HCT116 (cell line): ENCODE results near the gene KCNIP4. TPM values are rescaled to one million over a fixed set of nuclear protein-coding genes. Genes with fewer than 3 reads are reported as not detected.

Experiments
- ATAC-seq: fragments of 200-7000 bp; cut with Tn5 transposase; 2 replicates; pipeline ENCODE4 v1.9.1; 2020; ENCODE audit warnings: mild to moderate bottlenecking, moderate library complexity
- BruUV-seq: library from RNA; stranded (reverse); fragments of 400-500 nt; replicated peaks from 2 replicates; lab custom pipeline; 2021; lab: Mats Ljungman, UMichigan
- CTCF ChIA-PET: fragments of 300-600 bp; sonication (Branson Sonifier 250); formaldehyde crosslinking; loops from one replicate; lab custom pipeline; 2021; ENCODE audit warnings: antibody characterized with exemption; lab: Charles Lee
- POLR2A ChIA-PET: fragments of 300-600, 350-600 bp; sonication (Branson Sonifier 250); formaldehyde crosslinking; loops from one replicate; lab custom pipeline; 2021; ENCODE audit warnings: antibody characterized with exemption; lab: Charles Lee
- RAD21 ChIA-PET, 2 experiments: fragments of 300-600 bp; sonication (Branson Sonifier 250); formaldehyde crosslinking; loops; one replicate each; lab custom pipeline; 2023; ENCODE audit warnings: low total read pairs in 2 of 2; ENCODE audit not compliant: uncharacterized antibody in 2 of 2, unreplicated experiment in 2 of 2, low non-redundant PET in 1 of 2; lab: Charles Lee
- DNase-seq: peaks from one replicate; pipeline ENCODE4 v3.0.0-alpha.2; 2010; ENCODE audit warnings: low read depth, low spot score
- H2AFZ ChIP-seq: fragments of 200-600 bp; shearing (Covaris generic), sonication (generic); 2 replicates; pipeline ENCODE4 v1.6.1; 2017; ENCODE audit warnings: low read depth, mixed run types, mixed read lengths, antibody characterized with exemption, low read length; ENCODE audit not compliant: poor library complexity, severe bottlenecking
- H3K27ac ChIP-seq: 2 replicates; pipeline ENCODE4 v1.5.1; 2012; ENCODE audit warnings: low read depth, low read length
- H3K27me3 ChIP-seq: fragments of 200-600 bp; sonication (generic); 2 replicates; pipeline ENCODE4 v1.6.1; 2016; ENCODE audit warnings: mixed run types, low read length, mixed read lengths; ENCODE audit not compliant: insufficient read depth
- H3K36me3 ChIP-seq, 2 experiments: fragments of 200-500 bp in 1 of 2; fragments of 200-600 bp in 1 of 2; sonication (Bioruptor generic) in 1 of 2; sonication (generic) in 1 of 2; 2 replicates each; pipeline versions ENCODE4 v1.5.1 to v1.6.1; 2014 to 2016; ENCODE audit warnings: low read length in 2 of 2, inconsistent platforms in 1 of 2, mixed read lengths in 1 of 2, mixed run types in 1 of 2; ENCODE audit not compliant: insufficient read depth in 2 of 2, control insufficient read depth in 1 of 2
- H3K4me1 ChIP-seq, 2 experiments: fragments of 200-600 bp in 1 of 2; sonication (generic) in 1 of 2; 2 replicates each; pipeline versions ENCODE4 v1.5.1 to v1.6.1; 2012 to 2017; ENCODE audit warnings: low read length in 2 of 2, inconsistent platforms in 1 of 2, mild to moderate bottlenecking in 1 of 2, mixed read lengths in 1 of 2, mixed run types in 1 of 2, moderate library complexity in 1 of 2; ENCODE audit not compliant: insufficient read depth in 2 of 2, control insufficient read depth in 1 of 2
- H3K4me2 ChIP-seq: fragments of 200-600 bp; sonication (generic); 2 replicates; pipeline ENCODE4 v1.6.1; 2017; ENCODE audit warnings: mixed run types, low read length, mixed read lengths
- H3K4me3 ChIP-seq, 2 experiments: fragments of 200-600 bp in 1 of 2; sonication (generic) in 1 of 2; replicated peaks in 1 of 2; 2 replicates each; pipeline ENCODE4 v1.5.1; 2011 to 2016; ENCODE audit warnings: low read length in 2 of 2, control low read depth in 1 of 2, low read depth in 1 of 2, mild to moderate bottlenecking in 1 of 2, mixed read lengths in 1 of 2, mixed run types in 1 of 2
- H3K79me2 ChIP-seq: fragments of 200-600 bp; sonication (generic); 2 replicates; pipeline ENCODE4 v1.6.1; 2017; ENCODE audit warnings: mild to moderate bottlenecking, mixed run types, low read length, moderate library complexity, mixed read lengths; ENCODE audit not compliant: insufficient read depth
- H3K9ac ChIP-seq: fragments of 200-600 bp; sonication (generic); 2 replicates; pipeline ENCODE4 v1.6.1; 2016; ENCODE audit warnings: low read length, mixed read lengths
- H3K9me2 ChIP-seq: fragments of 200-600 bp; sonication (generic), shearing (Covaris generic); 2 replicates; pipeline ENCODE4 v1.6.1; 2017; ENCODE audit warnings: mixed run types, mild to moderate bottlenecking, moderate library complexity; ENCODE audit not compliant: insufficient read depth
- H3K9me3 ChIP-seq, 2 experiments: fragments of 200-500 bp in 1 of 2; fragments of 200-600 bp in 1 of 2; sonication (Bioruptor generic) in 1 of 2; sonication (generic) in 1 of 2; 2 replicates each; pipeline ENCODE4 v1.6.1; 2014 to 2017; ENCODE audit warnings: low read length in 2 of 2, mixed read lengths in 2 of 2, inconsistent platforms in 1 of 2, low read depth in 1 of 2, mild to moderate bottlenecking in 1 of 2, mixed run types in 1 of 2, moderate library complexity in 1 of 2; ENCODE audit not compliant: control insufficient read depth in 1 of 2, insufficient read depth in 1 of 2
- H4K20me1 ChIP-seq: fragments of 200-600 bp; sonication (generic), shearing (Covaris generic); 2 replicates; pipeline ENCODE4 v1.6.1; 2017; ENCODE audit warnings: mixed run types, mild to moderate bottlenecking, moderate library complexity; ENCODE audit not compliant: insufficient read depth
- CEBPB ChIP-seq: IDR thresholded peaks from 2 replicates; pipeline ENCODE4 v1.6.1; 2012; ENCODE audit warnings: low read depth
- EZH2 ChIP-seq: fragments of 200-600 bp; sonication (generic); IDR thresholded peaks from 2 replicates; pipeline ENCODE4 v1.6.1; 2017; ENCODE audit warnings: antibody characterized with exemption, mixed run types
- EZH2phosphoT487 ChIP-seq: fragments of 200-600 bp; IDR thresholded peaks from 2 replicates; pipeline ENCODE4 v1.6.1; 2018; ENCODE audit warnings: antibody characterized with exemption, borderline replicate concordance
- JUND ChIP-seq: IDR thresholded peaks from 2 replicates; pipeline ENCODE4 v1.6.1; 2012
- POLR2A ChIP-seq: IDR thresholded peaks from 2 replicates; pipeline ENCODE4 v1.7.0; 2011; ENCODE audit warnings: borderline replicate concordance; ENCODE audit not compliant: insufficient read depth, insufficient read length; ENCODE audit errors: extremely low read depth
- POLR2AphosphoS5 ChIP-seq: IDR thresholded peaks from 2 replicates; pipeline ENCODE4 v1.6.1; 2011; ENCODE audit warnings: mild to moderate bottlenecking, low read depth, low read length, moderate library complexity
- REST ChIP-seq: IDR thresholded peaks from 2 replicates; pipeline ENCODE4 v1.6.1; 2012; ENCODE audit warnings: low read depth
- SP1 ChIP-seq: IDR thresholded peaks from 2 replicates; pipeline ENCODE4 v1.6.1; 2012; ENCODE audit warnings: low read depth
- TCF7L2 ChIP-seq: IDR thresholded peaks from 2 replicates; pipeline ENCODE4 v1.7.0; 2011; ENCODE audit warnings: borderline replicate concordance, inconsistent platforms; ENCODE audit not compliant: insufficient read depth, insufficient read length; ENCODE audit errors: extremely low read depth
- ZNF274 ChIP-seq: fragments of 200-500 bp; sonication (Bioruptor generic); IDR thresholded peaks from 2 replicates; pipeline ENCODE4 v1.6.1; 2014; ENCODE audit warnings: mild to moderate bottlenecking, low read depth, low read length, inconsistent platforms
- intact Hi-C: fragments of 100-400 bp; cut with micrococcal nuclease; formaldehyde crosslinking; loops from 2 replicates; pipeline ENCODE4 v1.10.0; 2022
- total RNA-seq: library from RNA; stranded (reverse); gene quantifications from one replicate; pipeline ENCODE4 v1.2.1, GENCODE V29; 2021; ENCODE audit not compliant: unreplicated experiment

The KCNIP4 gene
- total RNA-seq, 1 experiment from 2014 or later, result not detected

- TF ChIP-seq EZH2phosphoT487, result no peak
Measured at GRCh38 chr4:20878806-20879205, 1069.8 kb downstream of the KCNIP4 start (continued).

DNA sequence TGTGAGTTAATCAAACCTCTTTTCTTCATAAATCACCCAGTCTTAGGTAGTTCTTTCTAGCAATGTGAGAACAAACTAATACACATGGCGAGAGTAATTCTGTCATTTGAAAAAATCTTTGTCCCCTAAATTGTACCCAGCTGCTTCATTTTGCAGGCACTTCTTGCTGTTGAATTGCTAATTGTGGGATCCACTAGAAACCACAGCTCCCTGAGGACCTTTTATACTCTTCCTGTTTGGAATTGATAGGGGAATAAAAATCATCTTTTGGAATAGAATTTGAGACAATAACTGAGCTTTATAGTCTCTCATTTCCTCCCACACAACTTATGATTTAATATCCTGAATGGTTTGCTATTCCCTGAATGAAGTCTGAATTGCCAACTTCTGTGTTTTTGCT lies 1078.1 kb downstream of the KCNIP4 start:
- Histone ChIP-seq H3K4me1 (no peaks in the 10 kb centered on the region), H3K4me3 (no peak overlapping the region), H4K20me1 (no peaks in the 10 kb centered on the region), H3K9ac (no peak overlapping the region), H3K27me3 (no peaks in the 10 kb centered on the region), H3K27ac (no peak overlapping the region), H3K9me3 (no peaks in the 10 kb centered on the region), H3K4me2 (no peak overlapping the region), H3K36me3 (no peaks in the 10 kb centered on the region), H3K79me2 (no peaks in the 10 kb centered on the region), H3K9me2 (no peaks in the 10 kb centered on the region), H2AFZ (no peak overlapping the region)
- TF ChIP-seq REST (no peak), EZH2 (no peak), CEBPB (no peak), ZNF274 (no peak), SP1 (no peak), POLR2AphosphoS5 (no peak), JUND (no peak), TCF7L2 (no peak), POLR2A (no peak)
- no TSS peak for BruUV-seq
- no peak for ATAC-seq
- CTCF ChIA-PET, result no interaction called here
- POLR2A ChIA-PET, result no interaction called here
- intact Hi-C loops, result no loop called here
- DNase-seq, result no peak
- RAD21 ChIA-PET, result no interaction called here
